NT2/D1 (cell line): ENCODE data around the gene KDM1A.

ENCODE experiments used
- SUZ12 ChIP-seq: IDR thresholded peaks from 2 replicates; pipeline ENCODE4 v1.6.1; 2011; ENCODE audit not compliant: insufficient read length, insufficient read depth; ENCODE audit errors: extremely low read depth
- YY1 ChIP-seq: IDR thresholded peaks from 2 replicates; pipeline ENCODE4 v1.6.1; 2011; ENCODE audit not compliant: insufficient read length, insufficient read depth
- ZNF274 ChIP-seq: IDR thresholded peaks from 2 replicates; pipeline ENCODE4 v1.6.1; 2011; ENCODE audit warnings: mild to moderate bottlenecking, low read depth, low read length

DNA sequence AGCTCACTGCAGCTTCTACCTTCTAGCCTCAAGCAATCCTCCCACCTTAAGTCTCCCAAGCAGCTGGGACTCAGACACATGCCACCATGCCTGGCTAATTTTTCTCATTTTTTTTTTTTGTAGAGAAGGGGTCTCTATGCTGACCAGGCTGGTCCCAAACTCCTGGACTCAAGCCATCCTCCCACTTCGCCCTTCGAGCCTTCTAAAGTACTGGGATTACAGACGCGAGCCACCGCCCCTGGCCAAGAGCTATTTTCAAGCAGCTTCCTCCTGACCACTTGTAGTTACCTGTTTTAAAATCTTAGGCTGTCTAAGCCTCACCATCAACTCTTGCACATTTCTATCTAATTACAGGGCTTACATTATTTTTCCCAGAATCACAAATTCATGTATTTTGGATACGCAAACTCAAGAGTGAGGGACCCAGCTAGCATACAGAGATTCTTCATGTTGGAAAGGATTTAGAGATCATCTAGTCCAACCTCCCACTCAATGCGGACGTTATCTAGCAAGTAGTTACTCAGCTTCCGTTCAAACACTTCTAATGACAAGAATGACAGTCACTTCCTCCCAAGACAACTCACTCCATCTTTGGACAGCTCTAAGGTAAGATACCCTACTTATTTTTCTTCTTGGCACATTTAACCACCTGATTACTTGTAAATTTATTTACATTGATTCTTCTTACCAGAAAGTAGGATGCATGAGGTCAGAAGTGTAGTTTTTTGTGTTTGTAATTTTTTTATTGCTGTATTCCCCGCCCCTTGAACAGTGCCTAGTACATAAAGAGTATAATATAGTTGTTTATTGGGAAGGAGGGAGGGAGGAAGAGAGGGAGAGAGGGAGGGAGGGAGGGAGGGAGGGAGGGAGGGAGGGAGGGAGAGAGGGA is 84.0 kb downstream of the KDM1A start:
- TF ChIP-seq SUZ12 (no peak), ZNF274 (no peak), YY1 (no peak)
